B cell (primary cell): Measurements from ENCODE around the gene ASTN2. TPM values are rescaled to one million over a fixed set of nuclear protein-coding genes. Genes with fewer than 3 reads are reported as not detected.

Source experiments
- ATAC-seq: fragments of 200-7000 bp; cut with Tn5 transposase; one replicate; pipeline ENCODE4 v1.10.0; 2021; ENCODE audit warnings: low read depth, mild to moderate bottlenecking, moderate number of reproducible peaks, moderate library complexity
- CTCF ChIA-PET: fragments of 350-600 bp; sonication (Branson Sonifier 250); formaldehyde crosslinking; loops from one replicate; lab custom pipeline; 2021; ENCODE audit warnings: antibody characterized with exemption, inconsistent platforms; lab: Charles Lee
- POLR2A ChIA-PET: fragments of 350-600 bp; sonication (Branson Sonifier 250); formaldehyde crosslinking; loops from one replicate; lab custom pipeline; 2021; ENCODE audit warnings: antibody characterized with exemption; lab: Charles Lee
- DNase-seq: peaks from one replicate; pipeline ENCODE4 v3.0.0; 2013
- H2AFZ ChIP-seq: 2 replicates; pipeline ENCODE4 v1.6.1; 2012; ENCODE audit warnings: mild to moderate bottlenecking, low read depth, low read length; ENCODE audit not compliant: insufficient read depth, poor library complexity, severe bottlenecking
- H3K27ac ChIP-seq, 2 donors: 1 replicate in 1 of 2; 2 replicates in 1 of 2; pipeline ENCODE4 v1.5.1; 2012 to 2013; ENCODE audit warnings: low read length in 2 of 2, mild to moderate bottlenecking in 2 of 2, moderate library complexity in 1 of 2
- H3K27me3 ChIP-seq, 4 experiments: fragments of 200-600 bp in 1 of 4; sonication (generic) in 1 of 4; replicated peaks in 1 of 4; 1 replicate in 2 of 4; 2 replicates in 2 of 4; pipeline versions ENCODE4 v1.6.1 to v1.7.0; 2013 to 2016; ENCODE audit warnings: low read length in 3 of 4, mild to moderate bottlenecking in 2 of 4, mixed read lengths in 1 of 4, moderate library complexity in 1 of 4; ENCODE audit not compliant: insufficient read depth in 4 of 4, control insufficient read depth in 3 of 4; ENCODE audit errors: control extremely low read depth in 1 of 4
- H3K36me3 ChIP-seq, 2 experiments: replicated peaks in 1 of 2; 1 replicate in 1 of 2; 2 replicates in 1 of 2; pipeline versions ENCODE4 v1.6.1 to v1.7.1; 2013; ENCODE audit warnings: low read length in 1 of 2; ENCODE audit not compliant: insufficient read depth in 2 of 2, control insufficient read depth in 1 of 2; ENCODE audit errors: control extremely low read depth in 1 of 2, extremely low read depth in 1 of 2
- H3K4me1 ChIP-seq, 2 donors: fragments of 200-600 bp in 1 of 2; sonication (generic) in 1 of 2; 1 replicate in 1 of 2; 2 replicates in 1 of 2; pipeline versions ENCODE4 v1.5.1 to v1.6.1; 2013 to 2017; ENCODE audit warnings: low read length in 2 of 2; ENCODE audit not compliant: control insufficient read depth in 2 of 2, insufficient read depth in 2 of 2
- H3K4me2 ChIP-seq: replicated peaks from 2 replicates; pipeline ENCODE3; 2012; ENCODE audit warnings: mild to moderate bottlenecking, low read depth, low read length; ENCODE audit not compliant: poor library complexity, severe bottlenecking
- H3K4me3 ChIP-seq, 5 experiments: fragments of 200-600 bp in 1 of 5; sonication (generic) in 1 of 5; 1 replicate in 3 of 5; 2 replicates in 2 of 5; pipeline versions ENCODE4 v1.5.1 to v1.7.0; 2011 to 2016; ENCODE audit warnings: low read length in 4 of 5, mild to moderate bottlenecking in 4 of 5, low read depth in 2 of 5, control low read depth in 1 of 5, moderate library complexity in 1 of 5; ENCODE audit not compliant: insufficient read depth in 1 of 5; ENCODE audit errors: control extremely low read depth in 1 of 5, extremely low read depth in 1 of 5
- H3K79me2 ChIP-seq: fragments of 200-600 bp; sonication (generic); one replicate; pipeline ENCODE4 v1.6.0; 2016; ENCODE audit warnings: low read length; ENCODE audit not compliant: control insufficient read depth, insufficient read depth
- H3K9ac ChIP-seq: fragments of 200-600 bp; sonication (generic); 2 replicates; pipeline ENCODE4 v1.6.1; 2017; ENCODE audit warnings: mild to moderate bottlenecking, low read length, moderate library complexity
- H3K9me3 ChIP-seq, 3 donors: one replicate each; pipeline versions ENCODE4 v1.6.1 to v1.7.1; 2013; ENCODE audit warnings: low read length in 2 of 3; ENCODE audit not compliant: control insufficient read depth in 2 of 3, insufficient read depth in 1 of 3; ENCODE audit errors: control extremely low read depth in 1 of 3
- H4K20me1 ChIP-seq: 2 replicates; pipeline ENCODE4 v1.6.0; 2012; ENCODE audit warnings: mild to moderate bottlenecking, low read length; ENCODE audit not compliant: insufficient read depth, control insufficient read depth, poor library complexity, severe bottlenecking
- H3K27ac Mint-ChIP-seq: one replicate; pipeline ENCODE4 v1.8.0; 2021; ENCODE audit warnings: mixed read lengths
- H3K27me3 Mint-ChIP-seq: one replicate; pipeline ENCODE4 v1.8.0; 2021; ENCODE audit warnings: mixed read lengths
- H3K4me1 Mint-ChIP-seq: one replicate; pipeline ENCODE4 v1.8.0; 2021; ENCODE audit warnings: mixed read lengths
- H3K4me3 Mint-ChIP-seq: one replicate; pipeline ENCODE4 v1.8.0; 2021; ENCODE audit warnings: mixed read lengths
- H3K9me3 Mint-ChIP-seq: one replicate; pipeline ENCODE4 v1.8.0; 2022; ENCODE audit warnings: mixed read lengths; ENCODE audit not compliant: insufficient read depth
- CTCF ChIP-seq: fragments of 200-600 bp; IDR thresholded peaks from one replicate; pipeline ENCODE4 v1.8.0; 2022; ENCODE audit warnings: antibody characterized with exemption, mild to moderate bottlenecking
- EZH2 ChIP-seq: IDR thresholded peaks from 2 replicates; pipeline ENCODE4 v1.6.1; 2012; ENCODE audit warnings: borderline replicate concordance, low read depth, mild to moderate bottlenecking, moderate library complexity, low read length; ENCODE audit not compliant: insufficient read depth, poor library complexity, severe bottlenecking
- WGBS: methylation state at CpG from one replicate; pipeline ENCODE4 v1.1.5; 2013; ENCODE audit warnings: missing lambda C conversion rate; ENCODE audit not compliant: insufficient coverage; 5-methylcytosine and 5-hydroxymethylcytosine counted together
- intact Hi-C: fragments of 100-400 bp; cut with micrococcal nuclease; formaldehyde crosslinking; loops from one replicate; pipeline ENCODE4 v1.10.0; 2022
- polyA plus RNA-seq: library from polyadenylated mRNA; depleted of rRNA; stranded (reverse); fragments of >200 nt; gene quantifications from 2 replicates; pipeline ENCODE4 v1.2.3, GENCODE V29; 2012
- total RNA-seq, 2 donors: library from RNA; stranded (reverse); fragments of 120-200 nt in 1 of 2; gene quantifications; 1 replicate in 1 of 2; 2 replicates in 1 of 2; pipeline versions ENCODE4 v1.2.3 to v1.2.4, GENCODE V29; 2013 to 2022

Gene ASTN2
- total and polyA plus RNA-seq, 2 donors (not counting 1 experiment from before 2014, with no cell fraction given), result 1.2 to 3.6 TPM

- CTCF ChIA-PET, result no interaction called here
- Histone ChIP-seq H3K27me3 (no peaks in the 10 kb centered on the region), H3K9me3 (peaks cover 0 to 1% (median 0%) of the 10 kb centered on the region in 3 donors), H3K36me3 (no peaks in the 10 kb centered on the region), H3K4me2 (no peak overlapping the region), H3K4me3 (no peak overlapping the region), H2AFZ (no peak overlapping the region), H3K27ac (no peak overlapping the region), H4K20me1 (no peaks in the 10 kb centered on the region), H3K9ac (no peak overlapping the region), H3K4me1 (no peaks in the 10 kb centered on the region), H3K79me2 (no peaks in the 10 kb centered on the region)
- Mint-ChIP-seq H3K27me3 (no peaks in the 10 kb centered on the region), H3K4me1 (no peaks in the 10 kb centered on the region), H3K9me3 (peaks cover 3% of the 10 kb centered on the region), H3K4me3 (no peak overlapping the region), H3K27ac (no peak overlapping the region)
- DNase-seq (no peak), ATAC-seq (no peak)
- no peak for TF ChIP-seq EZH2
- WGBS, result 92% methylated on average over 7 of the region's 7 CpGs
- intact Hi-C loops, result no loop called here
- POLR2A ChIA-PET, result no interaction called here
Observed at GRCh38 chr9:116471944-116472506, 942.8 kb downstream of the ASTN2 start.

- TF ChIP-seq CTCF (no peak), EZH2 (no peak)
- Histone ChIP-seq H3K4me2 (no peak overlapping the region), H3K36me3 (no peaks in the 10 kb centered on the region), H3K4me1 (no peaks in the 10 kb centered on the region), H3K4me3 (no peak overlapping the region), H3K79me2 (no peaks in the 10 kb centered on the region), H4K20me1 (no peaks in the 10 kb centered on the region), H3K27me3 (no peaks in the 10 kb centered on the region), H3K9me3 (no peaks in the 10 kb centered on the region), H2AFZ (no peak overlapping the region), H3K9ac (no peak overlapping the region), H3K27ac (no peak overlapping the region)
- Mint-ChIP-seq H3K4me1 (no peaks in the 10 kb centered on the region), H3K4me3 (no peak overlapping the region), H3K27me3 (no peaks in the 10 kb centered on the region), H3K27ac (no peak overlapping the region), H3K9me3 (peaks cover 3% of the 10 kb centered on the region)
- WGBS, result 14% methylated on average over 3 of the region's 7 CpGs
- no peak for DNase-seq
- POLR2A ChIA-PET, result no interaction called here
- intact Hi-C loops, result no loop called here
- CTCF ChIA-PET, result no interaction called here
- ATAC-seq, result no peak
Observed at GRCh38 chr9:116471093-116471906, 943.6 kb downstream of the ASTN2 start.
